LoVo (cell line): ENCODE results near the gene PDE1C.

Source experiments
- DNase-seq: peaks from one replicate; pipeline ENCODE4 v3.0.0-alpha.2; 2016; ENCODE audit warnings: low spot score

The PDE1C gene

DNA sequence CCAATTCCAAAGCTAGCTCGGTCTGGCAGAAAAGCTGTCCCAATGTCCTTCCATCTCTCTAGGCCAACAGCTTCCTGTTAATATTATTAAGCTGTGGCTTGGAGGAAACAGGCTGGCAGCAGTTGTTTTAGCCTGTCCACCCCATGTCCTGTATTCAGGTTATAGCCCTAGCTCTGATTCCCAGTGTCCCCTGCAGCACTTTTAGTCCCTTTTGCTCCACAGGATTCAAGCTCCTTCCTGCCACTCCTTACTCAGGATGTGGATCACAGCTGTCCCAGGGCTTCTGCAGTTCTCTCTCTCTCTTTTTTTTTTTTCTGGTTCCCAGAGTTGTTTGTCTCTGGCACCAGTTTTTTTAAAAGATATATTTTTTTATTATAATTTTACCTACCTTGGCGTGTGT is 298.0 kb downstream of the PDE1C start:
- DNase-seq: no peak

DNA sequence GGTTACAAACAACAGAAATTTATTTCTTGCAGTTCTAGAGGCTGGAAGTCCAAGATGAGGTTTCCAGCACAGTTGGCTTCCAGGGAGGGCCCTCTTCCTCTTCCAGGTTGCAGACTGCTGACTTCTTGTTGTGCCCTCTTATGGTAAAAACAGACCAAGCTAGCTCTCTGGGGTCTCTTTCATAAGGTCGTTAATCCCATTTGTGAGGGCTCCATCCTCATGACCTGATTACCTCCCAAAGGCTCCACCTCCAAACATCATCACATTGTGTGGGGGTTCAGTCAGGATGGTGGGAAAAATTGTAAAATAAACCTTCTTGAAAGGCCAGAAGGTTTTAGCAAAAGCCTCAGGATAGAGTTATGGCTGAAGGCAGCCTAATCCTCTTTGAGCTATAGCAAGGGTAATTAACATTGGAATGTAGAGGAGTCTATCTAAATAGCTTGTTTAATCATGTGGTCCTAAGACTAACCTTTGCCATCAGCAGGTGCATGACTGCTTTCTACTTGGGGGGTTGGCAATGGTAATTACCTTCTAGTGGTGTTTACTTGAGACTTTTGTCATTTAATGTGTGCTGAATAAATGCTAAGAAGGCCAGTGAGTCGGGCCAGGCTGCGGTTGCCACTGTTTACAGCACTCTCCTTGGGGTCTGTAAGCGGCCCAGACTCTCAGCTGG is 302.4 kb downstream of the PDE1C start:
- no peak for DNase-seq

DNA sequence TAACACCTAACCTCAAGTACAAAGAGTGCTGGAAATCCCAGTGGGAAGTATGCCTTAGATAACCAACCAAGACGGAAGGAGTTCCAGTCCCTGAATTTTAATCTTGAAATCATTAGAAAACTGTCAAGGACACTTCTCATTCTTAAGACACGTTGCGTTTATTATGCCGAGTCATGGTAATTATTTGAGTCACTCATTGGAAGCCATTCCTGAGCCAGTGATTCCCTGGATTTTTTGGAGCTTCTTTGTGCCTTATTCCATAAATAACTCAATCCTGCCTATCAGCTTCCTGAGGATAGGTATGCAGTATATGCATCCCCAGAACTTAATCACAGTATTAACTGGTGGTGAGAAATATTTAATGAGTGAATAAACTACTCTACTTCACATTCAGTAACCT is 305.7 kb downstream of the PDE1C start:
- DNase-seq: no peak

DNA sequence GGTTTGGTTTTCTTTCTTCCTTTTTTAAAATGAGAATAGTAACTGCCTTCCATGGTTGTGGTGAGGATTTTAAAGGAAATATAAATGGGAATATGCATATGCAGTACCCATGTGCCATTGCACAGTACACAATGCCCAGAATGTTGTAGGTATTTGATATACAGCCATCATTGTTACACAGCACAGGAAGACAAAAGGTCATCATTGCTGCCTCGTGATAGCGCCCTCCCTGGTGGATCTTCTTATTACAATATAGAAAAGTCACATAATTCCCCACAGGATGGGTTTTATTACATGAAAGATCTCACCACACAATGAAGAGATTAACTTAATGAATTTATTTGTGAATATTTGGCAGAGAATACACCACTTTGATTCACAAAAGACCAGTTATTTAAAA is 306.7 kb downstream of the PDE1C start:
- DNase-seq: no peak

DNA sequence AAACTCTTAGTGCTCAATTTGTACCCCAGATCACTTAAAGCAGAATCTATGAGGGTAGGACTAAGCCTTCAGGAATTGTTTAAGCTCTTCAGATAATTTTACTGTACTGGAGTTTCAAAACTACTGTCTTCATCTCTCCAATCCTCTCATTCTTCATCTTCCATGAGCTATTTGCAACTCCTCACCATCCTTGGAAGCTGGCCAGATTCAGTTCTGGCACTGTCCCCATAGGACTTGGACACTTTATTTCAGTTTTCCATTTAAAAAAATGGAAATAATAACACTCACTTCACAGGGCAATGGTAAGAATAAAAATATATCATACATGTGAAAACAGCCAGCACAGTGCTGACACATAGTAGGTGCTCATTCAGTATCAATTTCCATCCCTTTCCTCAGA is 308.6 kb downstream of the PDE1C start:
- no peak for DNase-seq

DNA sequence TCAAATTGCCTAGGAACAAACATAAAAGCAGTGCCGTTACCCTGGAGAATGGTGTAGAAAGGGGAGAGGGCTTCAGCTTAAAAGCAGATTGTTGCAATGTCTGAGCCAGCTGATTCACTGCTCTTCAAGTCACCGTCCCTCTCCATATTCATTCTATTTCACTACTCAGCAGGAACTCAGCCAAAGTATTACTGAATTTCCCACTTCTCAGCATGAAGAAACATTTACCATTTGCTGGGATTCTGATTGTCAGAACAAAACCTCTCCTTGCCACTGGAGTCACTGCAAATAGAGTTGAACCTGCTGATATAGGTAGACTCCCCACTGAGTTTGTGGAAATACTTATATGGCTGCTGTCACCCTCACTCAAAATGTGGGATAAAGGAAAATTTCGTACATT is 311.5 kb downstream of the PDE1C start:
- no peak for DNase-seq

DNA sequence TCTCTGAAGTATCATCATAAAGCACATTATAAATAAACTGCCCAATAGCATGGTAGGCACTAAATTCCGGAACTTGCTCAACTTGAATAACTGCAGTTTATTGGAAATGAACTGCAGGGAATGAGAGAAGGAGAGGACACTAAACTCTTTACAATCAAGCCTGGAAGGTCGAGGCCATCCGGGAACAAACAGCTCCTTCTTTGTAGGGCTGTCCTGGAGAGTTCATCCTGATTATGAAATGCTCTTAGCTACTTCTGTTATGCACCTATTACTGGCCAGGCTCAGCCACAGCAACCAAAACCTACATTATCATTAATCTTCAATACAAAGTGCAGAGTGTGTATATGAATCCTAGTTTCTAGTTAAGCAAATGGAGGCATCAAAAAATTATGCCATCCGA is 318.5 kb downstream of the PDE1C start:
- DNase-seq: no peak

DNA sequence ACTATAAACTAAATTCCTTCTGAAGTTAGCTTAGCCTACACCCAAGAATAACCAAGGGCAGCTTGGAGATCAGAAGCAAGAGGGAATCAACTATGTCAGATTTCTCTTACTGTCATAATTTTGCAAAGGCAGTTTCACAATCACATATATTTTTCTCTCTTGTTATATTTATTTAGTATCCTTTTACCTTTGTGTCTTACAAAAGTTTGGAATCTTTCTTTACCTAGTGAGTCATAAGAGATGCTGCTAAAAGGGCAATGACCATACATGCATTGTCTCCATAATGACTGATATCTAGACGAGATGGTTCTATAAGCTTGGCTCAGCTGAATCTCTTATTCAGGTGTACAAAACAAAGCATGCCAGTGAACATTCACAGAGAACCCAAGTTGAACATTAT is 322.1 kb downstream of the PDE1C start:
- DNase-seq: no peak

DNA sequence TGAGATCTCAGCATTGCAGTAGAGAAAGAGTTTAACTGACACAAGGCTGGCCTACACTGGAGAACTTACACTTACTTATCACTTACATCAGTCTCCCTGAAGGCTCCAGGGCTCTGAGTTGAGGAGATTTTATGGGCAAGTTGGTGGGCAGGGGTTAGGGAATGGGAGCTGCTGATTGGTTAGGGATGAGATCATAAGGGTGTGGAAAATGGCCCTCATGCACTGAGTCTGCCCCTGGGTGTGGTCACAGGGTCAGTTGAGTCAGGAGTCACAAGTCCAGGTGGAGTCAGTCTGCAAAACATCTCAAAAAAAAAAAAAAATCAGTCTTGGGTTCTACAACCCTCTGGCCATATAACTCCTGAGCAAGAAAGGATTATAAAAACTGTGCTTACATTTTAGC is 322.7 kb downstream of the PDE1C start:
- peak; percentile 65 for DNase-seq

DNA sequence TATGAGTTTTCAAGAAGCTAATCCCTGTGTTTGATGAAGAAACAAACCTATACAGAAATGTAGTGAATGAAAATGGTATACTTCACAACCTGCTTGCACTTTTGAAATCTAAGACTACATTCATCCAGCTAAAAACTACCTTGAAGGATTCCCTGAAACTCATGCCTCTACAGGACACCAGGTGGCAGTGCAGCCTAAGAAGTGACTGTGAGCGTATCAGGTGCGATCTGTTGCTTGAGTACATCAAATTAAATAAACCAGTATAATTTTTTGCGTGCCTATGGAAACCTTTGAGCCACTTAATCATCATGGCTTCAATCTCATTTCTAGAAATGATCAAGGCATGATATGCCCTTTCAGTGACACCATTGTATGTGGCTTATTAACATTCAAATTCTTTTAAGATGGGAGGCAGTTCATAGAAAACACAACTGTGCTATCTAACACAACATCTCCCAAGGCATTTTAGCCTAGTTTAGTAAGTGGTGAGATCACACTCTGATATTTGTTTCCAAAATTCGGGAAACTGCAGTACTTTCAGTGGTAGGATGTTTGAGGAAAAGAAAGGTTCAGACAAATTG is 325.8 kb downstream of the PDE1C start:
- peak; percentile 80 for DNase-seq

DNA sequence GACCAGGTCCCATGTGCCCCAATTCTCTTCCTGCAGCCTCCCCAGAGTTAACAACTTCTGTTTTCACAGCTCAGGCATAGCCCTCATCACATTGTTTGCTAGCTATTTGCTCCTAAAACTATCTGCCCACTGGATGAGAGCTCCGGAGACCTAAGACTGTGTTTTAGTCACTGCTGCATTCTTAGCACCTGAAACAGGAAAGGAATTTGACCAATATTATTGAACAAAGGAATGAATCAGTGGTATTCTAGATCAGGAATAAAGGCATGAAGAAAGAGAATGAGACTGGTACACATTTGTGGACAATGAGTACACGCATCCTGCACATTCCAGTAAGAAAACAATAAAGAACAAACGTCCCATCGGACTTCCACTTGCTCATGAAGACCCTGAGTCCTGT is 328.4 kb downstream of the PDE1C start:
- no peak for DNase-seq

DNA sequence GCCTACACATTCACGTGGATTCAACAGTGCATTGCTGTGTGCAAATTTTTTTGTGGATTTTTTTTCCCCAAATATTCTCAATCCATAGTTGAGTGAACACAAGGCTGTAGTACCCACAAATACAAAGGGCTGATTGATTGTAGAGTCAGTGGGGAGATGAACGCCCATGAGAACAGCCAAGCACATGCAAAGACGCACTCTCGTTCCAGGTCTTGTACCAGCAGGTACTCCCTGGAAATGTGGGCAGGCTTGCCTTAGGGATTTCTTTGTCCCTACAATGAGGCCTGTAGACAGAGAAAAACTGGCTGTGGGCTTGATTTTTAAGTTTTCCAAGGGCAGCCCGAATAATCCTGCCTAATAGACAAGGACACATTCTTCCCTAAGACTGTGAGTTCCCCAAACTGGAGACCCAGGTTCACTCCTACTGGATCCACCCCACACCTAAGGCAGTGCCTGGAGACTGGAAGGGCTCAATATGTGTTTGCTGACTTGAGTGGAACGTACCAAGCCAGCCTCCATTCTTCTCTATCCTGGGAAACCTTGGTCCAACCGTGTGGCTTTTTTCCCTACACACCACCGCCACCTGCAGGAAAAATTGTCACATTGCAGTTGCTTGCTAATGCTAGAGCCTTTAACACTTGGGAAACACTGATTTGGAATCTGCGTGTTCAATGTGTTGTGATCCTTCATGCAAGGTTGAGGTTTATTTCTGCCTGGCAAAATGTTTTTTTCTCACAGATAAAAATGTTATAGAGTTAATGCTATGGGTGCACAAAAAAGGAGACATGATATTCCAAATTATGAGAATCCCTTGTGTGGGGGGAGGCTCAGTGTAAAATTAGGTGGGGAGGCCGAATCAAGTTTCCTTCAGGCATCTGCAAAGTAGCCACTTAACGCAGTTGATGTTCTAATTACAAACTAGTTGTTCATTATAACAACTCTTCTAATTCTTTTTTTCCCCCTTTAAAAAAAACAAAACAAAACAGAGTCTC is 333.9 kb downstream of the PDE1C start:
- DNase-seq: peak; percentile 68

DNA sequence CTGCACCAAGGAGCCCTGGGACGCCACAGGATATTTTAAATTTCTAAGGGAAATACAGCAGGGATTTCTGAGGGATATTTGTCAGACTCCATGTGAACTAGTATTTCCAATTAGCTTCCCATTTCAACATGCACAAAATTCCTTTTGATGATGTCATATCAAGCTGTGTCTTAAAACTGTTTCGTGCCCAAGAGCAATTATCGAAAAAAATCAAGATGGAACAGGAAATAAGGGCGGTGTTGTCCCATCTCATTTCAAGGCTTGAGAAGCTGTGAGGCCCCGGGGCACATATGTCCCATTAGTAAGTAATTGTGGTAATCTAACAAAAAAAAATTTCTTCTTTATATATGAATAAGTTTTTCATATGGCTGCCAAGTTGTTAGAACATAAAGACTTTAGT is 335.8 kb downstream of the PDE1C start:
- DNase-seq: no peak

DNA sequence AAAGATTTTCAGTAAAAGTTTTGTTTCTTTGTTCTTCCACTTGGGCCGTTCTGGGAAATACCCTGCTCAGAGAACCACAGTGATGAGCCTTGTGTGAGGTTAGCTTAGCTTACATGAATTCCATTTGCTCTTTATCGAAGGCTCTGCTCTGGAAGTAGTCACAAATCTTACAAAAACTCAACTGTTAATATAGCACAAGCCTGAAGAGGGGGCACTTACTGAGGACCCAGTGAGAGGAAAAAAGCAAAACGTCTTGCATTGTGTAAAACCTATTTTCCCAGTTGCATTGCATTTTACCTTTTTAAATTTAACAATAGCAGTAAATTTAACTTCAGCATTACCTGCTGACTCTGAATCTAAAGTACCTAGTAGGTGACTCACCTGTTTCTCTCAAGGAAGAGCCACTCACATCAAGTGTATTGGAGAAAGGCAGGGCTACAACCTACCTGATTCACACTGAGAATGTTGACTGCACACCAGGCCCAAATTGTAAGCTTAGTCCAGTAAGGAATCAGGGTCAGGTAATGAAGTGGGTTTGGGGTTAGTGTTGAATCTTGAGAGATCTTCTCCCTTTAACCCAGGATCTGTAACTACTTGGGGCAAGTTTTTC is 340.9 kb downstream of the PDE1C start:
- DNase-seq: no peak

DNA sequence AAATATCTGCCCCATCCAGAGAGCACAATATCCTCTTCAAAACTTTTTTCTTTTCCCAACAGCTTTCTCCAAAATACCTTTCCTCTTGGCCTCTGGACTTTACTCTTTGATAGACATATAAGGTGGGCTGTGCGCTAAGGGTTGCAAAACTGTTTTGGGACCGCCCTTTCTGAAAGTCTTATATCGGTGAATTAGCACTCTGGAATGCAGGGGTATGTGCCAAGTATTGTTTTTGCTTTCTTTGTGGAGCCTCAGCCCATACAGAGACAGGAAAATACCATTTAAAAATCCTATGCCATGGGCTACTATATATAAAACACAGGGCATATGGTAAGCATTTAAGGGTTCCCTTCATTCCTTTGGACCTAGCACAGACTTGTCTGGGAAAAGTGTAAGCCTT is 345.5 kb downstream of the PDE1C start:
- no peak for DNase-seq

DNA sequence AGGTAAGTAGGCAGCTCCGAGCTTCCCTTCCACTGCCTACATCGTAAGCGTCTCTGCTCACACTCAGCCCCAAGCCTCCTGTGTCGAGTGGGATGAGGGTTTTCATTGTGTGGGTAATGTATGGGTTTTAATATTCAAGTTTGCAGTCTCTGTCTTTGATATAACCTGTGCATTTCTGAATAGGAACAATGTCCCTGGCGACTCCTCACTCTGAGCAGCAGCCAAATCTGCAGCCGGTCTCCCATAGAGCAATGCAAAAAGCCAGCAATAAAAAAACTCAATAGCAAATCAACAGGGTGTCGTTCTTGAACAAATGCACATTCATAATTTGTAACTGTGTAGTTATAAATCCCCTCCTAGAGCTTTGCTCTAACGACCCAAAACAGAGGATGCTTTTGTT is 349.8 kb downstream of the PDE1C start:
- DNase-seq: no peak

DNA sequence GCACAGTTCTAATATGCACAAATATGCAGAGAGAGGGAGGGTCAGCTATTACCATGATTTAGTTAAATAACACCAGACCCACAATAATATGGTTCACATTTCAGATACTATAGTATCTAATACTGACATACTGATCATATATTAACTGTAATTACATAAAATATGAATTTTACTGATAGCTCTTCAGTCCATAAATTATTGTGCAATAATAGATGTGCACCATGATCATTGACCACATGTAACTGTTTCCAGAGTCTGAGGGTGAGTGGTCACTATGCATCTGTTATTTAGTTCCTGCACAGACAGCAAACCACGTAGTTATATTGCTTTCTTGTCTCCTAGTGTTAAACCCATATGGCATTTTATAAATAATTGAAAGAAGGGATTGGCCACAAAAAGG is 353.9 kb downstream of the PDE1C start:
- no peak for DNase-seq

DNA sequence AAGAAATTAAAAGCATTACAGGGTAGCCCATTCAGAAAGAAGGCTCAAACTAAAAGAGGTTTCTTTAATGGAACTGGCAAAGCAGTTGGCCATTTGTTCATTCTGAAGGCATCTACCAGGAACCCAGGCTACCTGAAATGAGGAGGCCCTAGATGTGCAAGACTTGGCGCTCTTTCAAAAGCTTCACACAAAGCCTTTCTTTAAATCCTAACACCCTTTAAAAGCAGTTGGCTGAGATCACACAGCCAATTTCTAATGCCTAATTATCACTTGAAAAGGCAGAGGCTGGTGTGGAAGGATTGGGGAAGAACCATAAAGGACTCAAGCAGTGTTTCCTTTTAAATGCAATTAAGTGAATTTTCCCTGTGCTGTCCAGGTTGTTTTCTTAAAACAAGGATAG is 360.0 kb downstream of the PDE1C start:
- DNase-seq: no peak

DNA sequence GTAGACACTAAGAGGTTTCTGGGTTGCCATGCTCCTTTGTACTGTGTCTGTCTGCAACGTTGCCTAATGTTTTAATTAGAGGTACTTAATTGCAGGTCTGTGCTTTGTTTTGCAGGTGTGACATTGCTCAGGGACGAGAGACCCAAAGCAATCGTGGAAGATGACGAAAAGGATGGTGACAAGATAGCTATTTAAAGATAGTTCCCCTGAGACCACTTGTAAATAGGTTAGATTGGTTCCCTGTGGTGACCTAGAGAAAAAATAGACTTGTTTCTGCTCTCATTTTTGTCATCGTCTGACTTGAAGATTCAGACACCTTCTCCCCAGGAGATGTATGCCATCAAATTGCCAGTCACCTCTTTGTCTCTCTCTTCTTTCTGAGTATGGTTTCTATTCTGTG is 363.1 kb downstream of the PDE1C start:
- no peak for DNase-seq

DNA sequence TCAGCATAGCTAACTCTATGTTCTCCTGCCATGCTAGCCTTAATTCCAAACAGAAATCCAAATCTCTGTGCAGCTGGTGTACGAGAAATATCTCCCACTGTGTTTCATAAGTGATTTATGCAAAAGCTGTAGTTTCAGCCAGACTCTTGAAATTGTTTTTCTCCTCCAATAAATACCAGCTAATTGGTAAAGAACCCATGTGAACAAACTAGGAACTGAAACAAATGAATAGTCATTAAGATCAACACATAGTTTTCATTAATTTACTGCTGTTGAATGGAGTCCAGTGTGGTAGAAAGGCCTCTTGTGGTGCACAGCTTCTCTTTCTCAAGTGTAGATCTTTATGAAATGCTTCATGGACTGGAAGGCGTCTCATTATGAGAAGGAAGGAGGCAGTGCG is 364.8 kb downstream of the PDE1C start:
- DNase-seq: no peak

DNA sequence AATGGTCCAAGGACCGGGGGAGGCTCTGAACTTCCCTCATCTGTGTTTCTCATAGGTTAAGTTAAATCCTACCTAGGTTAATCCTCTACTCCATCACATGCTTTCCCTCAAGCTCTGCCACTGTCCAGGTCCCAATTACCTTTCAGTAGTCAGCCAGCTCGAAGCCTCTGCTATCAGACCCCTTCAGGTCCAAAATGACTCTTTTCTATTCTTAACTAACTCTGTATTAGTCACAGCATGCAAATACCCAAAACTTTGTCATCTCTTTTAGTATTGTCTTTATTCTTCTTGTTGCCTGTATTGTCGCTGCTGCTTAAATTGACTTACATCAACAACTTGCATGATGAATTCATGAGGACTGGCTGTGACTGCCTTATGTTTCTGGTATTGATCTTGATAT is 367.9 kb downstream of the PDE1C start:
- no peak for DNase-seq
